GM12878 (cell line): ENCODE results near the gene SPRYD7.

ENCODE experiments used
- ATF2 ChIP-seq: IDR thresholded peaks from 2 replicates; pipeline ENCODE4 v1.6.1; 2012; ENCODE audit warnings: low read length, inconsistent platforms
- CTCF ChIP-seq, 3 experiments: IDR thresholded peaks in 2 of 3; conservative IDR thresholded peaks in 1 of 3; 2 replicates each; pipeline ENCODE4 v1.5.1; 2011; ENCODE audit warnings: low read depth in 3 of 3, low read length in 3 of 3, mild to moderate bottlenecking in 3 of 3, control low read depth in 2 of 3, moderate library complexity in 2 of 3, inconsistent platforms in 1 of 3, mixed read lengths in 1 of 3; ENCODE audit not compliant: control insufficient read depth in 2 of 3, insufficient read depth in 1 of 3; ENCODE audit errors: extremely low read depth in 1 of 3
- EGR1 ChIP-seq, 2 experiments: IDR thresholded peaks; 1 replicate in 1 of 2; 2 replicates in 1 of 2; pipeline ENCODE4 v1.6.1; 2011 to 2012; ENCODE audit warnings: low read depth in 2 of 2, low read length in 2 of 2, borderline replicate concordance in 1 of 2, mild to moderate bottlenecking in 1 of 2, moderate library complexity in 1 of 2
- EZH2 ChIP-seq: IDR thresholded peaks from 2 replicates; pipeline ENCODE4 v1.6.1; 2012; ENCODE audit warnings: low read depth, mild to moderate bottlenecking, control low read depth, inconsistent platforms, low read length, borderline replicate concordance; ENCODE audit not compliant: control insufficient read depth
- FOS ChIP-seq: IDR thresholded peaks from 3 replicates; pipeline ENCODE4 v1.6.1; 2011; ENCODE audit warnings: borderline replicate concordance; ENCODE audit not compliant: insufficient read length; ENCODE audit errors: extremely low read depth
- JUND ChIP-seq: IDR thresholded peaks from 2 replicates; pipeline ENCODE4 v1.6.1; 2012; ENCODE audit warnings: low read depth, mild to moderate bottlenecking, low read length, improper control_type of control experiment, moderate library complexity
- KDM1A ChIP-seq: fragments of 200-600 bp; sonication (generic); IDR thresholded peaks from 2 replicates; pipeline ENCODE4 v1.6.1; 2016; ENCODE audit warnings: borderline replicate concordance
- RAD21 ChIP-seq: IDR thresholded peaks from 2 replicates; pipeline ENCODE4 v1.6.1; 2011; ENCODE audit warnings: mild to moderate bottlenecking, low read depth, low read length, moderate library complexity; ENCODE audit not compliant: insufficient read depth
- SP1 ChIP-seq: IDR thresholded peaks from one replicate; pipeline ENCODE4 v1.6.1; 2011; ENCODE audit warnings: low read depth, low read length
- STAT1 ChIP-seq: fragments of 450-650 bp; conservative IDR thresholded peaks from 2 replicates; pipeline ENCODE4 v1.6.1; 2014; ENCODE audit warnings: antibody characterized with exemption, mild to moderate bottlenecking
- ZBTB33 ChIP-seq: fragments of 450-650 bp; IDR thresholded peaks from 2 replicates; pipeline ENCODE4 v1.6.1; 2017; ENCODE audit warnings: mild to moderate bottlenecking

GRCh38 chr13:49967456-49967855 lies 31.3 kb upstream of the SPRYD7 start:
- TF ChIP-seq EZH2 = no peak
- TF ChIP-seq JUND = no peak
- no peak for TF ChIP-seq EGR1 (IDR thresholded peaks at IDR 0.05; ENCODE audit: borderline replicate concordance in 1 of 2, low read depth in 2 of 2, low read length in 2 of 2)
- TF ChIP-seq ZBTB33 = no peak
- TF ChIP-seq RAD21 = no peak
- TF ChIP-seq KDM1A = no peak
- no peak for TF ChIP-seq SP1
- TF ChIP-seq CTCF (IDR thresholded peaks at IDR 0.05 in 2 of 3, conservative IDR thresholded peaks at IDR 0.05 in 1 of 3; ENCODE audit: control insufficient read depth in 2 of 3, extremely low read depth in 1 of 3, insufficient read depth in 1 of 3, low read depth in 3 of 3, low read length in 3 of 3) = no peak
- no peak for TF ChIP-seq ATF2
- TF ChIP-seq FOS = no peak
- TF ChIP-seq STAT1 = no peak
